GM10248 (cell line): ENCODE measurements around the gene MED19.
"Not testable (repeated sequence)": the region's sequence is repeated elsewhere in the genome, so short reads cannot be mapped to it uniquely, and the experiment has no call there.

Source experiments
- CTCF ChIA-PET: fragments of 300-600 bp; sonication (Branson Sonifier 250); formaldehyde crosslinking; extraction: SDS; loops from one replicate; lab custom pipeline; 2021; ENCODE audit warnings: antibody characterized with exemption; lab: Yijun Ruan, JAX
- POLR2A ChIA-PET: fragments of 350-650 bp; sonication (Branson Sonifier 250); formaldehyde crosslinking; extraction: SDS; loops from one replicate; lab custom pipeline; 2020; ENCODE audit warnings: antibody characterized with exemption; lab: Yijun Ruan, JAX
- DNase-seq: peaks from one replicate; pipeline ENCODE4 v3.0.0; 2012; ENCODE audit errors: extremely low spot score
- CTCF ChIP-seq: IDR thresholded peaks from 2 replicates; pipeline ENCODE4 v1.5.1; 2012; ENCODE audit warnings: mild to moderate bottlenecking, low read depth; ENCODE audit errors: extremely low read depth, missing control alignments, control extremely low read depth

Gene MED19

GRCh38 chr11:57735619-57736298 lies 23.7 kb upstream of the MED19 start:
- ChIA-PET CTCF (interaction anchor here (1.0 to 3.2 kb wide), 4 partner anchors 10 to 65 kb away, joined by 3 to 12 read pairs (median 4); no protein-coding TSS in a partner anchor), POLR2A (interaction anchor here (0.5 to 1.0 kb wide), 2 partner anchors 9 to 17 kb away, joined by 4 to 5 read pairs; no protein-coding TSS in a partner anchor)
- no peak for TF ChIP-seq CTCF
- DNase-seq, result no peak

GRCh38 chr11:57732661-57733060 lies 20.6 kb upstream of the MED19 start:
- TF ChIP-seq CTCF, result no peak
- POLR2A ChIA-PET, result no interaction called here
- CTCF ChIA-PET, result interaction anchor here (1.2 to 2.6 kb wide), 3 partner anchors 10 to 68 kb away, joined by 4 to 9 read pairs (median 8); no protein-coding TSS in a partner anchor

GRCh38 chr11:57729479-57729878 lies 17.5 kb upstream of the MED19 start:
- ChIA-PET CTCF (interaction anchor here (0.9 to 1.2 kb wide), 2 partner anchors 17 to 71 kb away, joined by 3 to 4 read pairs; partner anchors contain the start of gene MED19), POLR2A (no interaction called here)
- TF ChIP-seq CTCF, result no peak
- DNase-seq, result no peak

More at GRCh38 chr11:57732661-57733060, 20.6 kb upstream of the MED19 start:
- no peak for DNase-seq

GRCh38 chr11:57728829-57729228 lies 16.8 kb upstream of the MED19 start:
- ChIA-PET POLR2A (no interaction called here), CTCF (interaction anchor here (0.8 to 2.2 kb wide), 5 partner anchors 13 to 71 kb away, joined by 3 to 6 read pairs (median 3); partner anchors contain the start of genes MED19 and SELENOH)
- no peak for DNase-seq
- no peak for TF ChIP-seq CTCF

- CTCF ChIA-PET, result interaction anchor here (2.2 kb wide), 1 partner anchor 13 kb away, joined by 6 read pairs; no protein-coding TSS in a partner anchor
Measured at GRCh38 chr11:57727185-57727584, 15.2 kb upstream of the MED19 start.

GRCh38 chr11:57716726-57717125 lies 4.7 kb upstream of the MED19 start:
- CTCF ChIA-PET, DNase-seq, POLR2A ChIA-PET: not testable (repeated sequence)

More at GRCh38 chr11:57727185-57727584, 15.2 kb upstream of the MED19 start:
- DNase-seq, result no peak
- POLR2A ChIA-PET, result no interaction called here
- TF ChIP-seq CTCF, result no peak

- CTCF ChIA-PET, result interaction anchor here (0.8 to 3.0 kb wide), 7 partner anchors 14 to 854 kb away, joined by 3 to 11 read pairs (median 4); no protein-coding TSS in a partner anchor
- no peak for DNase-seq
- no peak for TF ChIP-seq CTCF
- POLR2A ChIA-PET, result no interaction called here
Measured at GRCh38 chr11:57713835-57714234, 1.8 kb upstream of the MED19 start.
